Left lung (tissue), 10 donors: ENCODE results near the gene C17orf67. TPM values are rescaled to one million over a fixed set of nuclear protein-coding genes. Genes with fewer than 3 reads are reported as not detected.

Experiments used
- ATAC-seq: fragments of 200-7000 bp; cut with Tn5 transposase; one replicate; pipeline ENCODE4 v1.9.1; 2020; ENCODE audit warnings: moderate library complexity
- DNase-seq, 4 donors: peaks; one replicate each; pipeline ENCODE4 v3.0.0-alpha.2; 2013 to 2020
- H3K27ac ChIP-seq, 2 donors: fragments of 200-600 bp; sonication (generic) in 1 of 2; one replicate each; pipeline versions ENCODE4 v1.5.0 to v1.8.0; 2020 to 2021
- H3K27me3 ChIP-seq, 2 donors: fragments of 200-600 bp; sonication (generic) in 1 of 2; one replicate each; pipeline versions ENCODE4 v1.5.0 to v1.8.0; 2020 to 2021
- H3K36me3 ChIP-seq, 2 donors: fragments of 200-600 bp; sonication (generic) in 1 of 2; one replicate each; pipeline versions ENCODE4 v1.5.0 to v1.8.0; 2020 to 2021
- H3K4me1 ChIP-seq, 2 donors: fragments of 200-600 bp; one replicate each; pipeline ENCODE4 v1.8.0; 2021
- H3K4me3 ChIP-seq, 2 donors: fragments of 200-600 bp; sonication (generic) in 1 of 2; one replicate each; pipeline versions ENCODE4 v1.5.0 to v1.8.0; 2020 to 2021; ENCODE audit warnings: mild to moderate bottlenecking in 1 of 2
- H3K9me3 ChIP-seq, 2 donors: fragments of 200-600 bp; sonication (generic) in 1 of 2; one replicate each; pipeline versions ENCODE4 v1.5.0 to v1.8.0; 2020 to 2021
- CTCF ChIP-seq, 2 donors: fragments of 200-600 bp; sonication (generic) in 1 of 2; IDR thresholded peaks; one replicate each; pipeline versions ENCODE4 v1.5.0 to v1.8.0; 2021; ENCODE audit warnings: antibody characterized with exemption in 2 of 2
- intact Hi-C, 2 donors: fragments of 100-400 bp; cut with DNase I; formaldehyde crosslinking; loops; one replicate each; pipeline versions ENCODE4 v1.11.2 to v1.14.2; 2022
- polyA plus RNA-seq, 6 donors: library from polyadenylated mRNA; unstranded; fragments of 120-200 nt; gene quantifications; one replicate each; pipeline ENCODE4 v1.2.1, GENCODE V29; 2013; ENCODE audit not compliant: insufficient read length in 6 of 6
- total RNA-seq, 2 donors: library from RNA; stranded (reverse); fragmentation: NEBNext Ultra II Directional; extraction: Animal tissue kit (Norgen Biotek cat#: 25700); gene quantifications; one replicate each; pipeline ENCODE4 v1.2.1, GENCODE V29; 2021
- donor health status: DM: no; HTN: yes; CAD: no.
- donor health status: DM: no; HTN: no; CAD: no.

Gene C17orf67
- total and polyA plus RNA-seq, 8 donors: 1.6 to 5.0 (median 3.5) TPM

- Histone ChIP-seq H3K27ac (no peak overlapping the region), H3K4me1 (no peaks in the 10 kb centered on the region), H3K4me3 (no peak overlapping the region), H3K9me3 (no peaks in the 10 kb centered on the region), H3K36me3 (no peaks in the 10 kb centered on the region), H3K27me3 (no peaks in the 10 kb centered on the region)
- no peak for DNase-seq
- intact Hi-C loops: no loop called here
- TF ChIP-seq CTCF (IDR thresholded peaks at IDR 0.05): no peak
- ATAC-seq: no peak
Observed at GRCh38 chr17:56773124-56773523, 60.6 kb downstream of the C17orf67 start.

GRCh38 chr17:56772442-56772841 lies 61.3 kb downstream of the C17orf67 start:
- ATAC-seq: no peak
- no peak for DNase-seq
- H3K27me3 ChIP-seq: no peaks in the 10 kb centered on the region
- no peak for TF ChIP-seq CTCF (IDR thresholded peaks at IDR 0.05)
- no peaks in the 10 kb centered on the region for H3K36me3 ChIP-seq
- no peaks in the 10 kb centered on the region for H3K9me3 ChIP-seq
- intact Hi-C loops: no loop called here
- no peak overlapping the region for H3K27ac ChIP-seq
- no peak overlapping the region for H3K4me3 ChIP-seq
- H3K4me1 ChIP-seq: no peaks in the 10 kb centered on the region

GRCh38 chr17:56771975-56772374 lies 61.7 kb downstream of the C17orf67 start:
- Histone ChIP-seq H3K27me3 (no peaks in the 10 kb centered on the region), H3K4me1 (no peaks in the 10 kb centered on the region), H3K36me3 (no peaks in the 10 kb centered on the region), H3K4me3 (no peak overlapping the region), H3K9me3 (no peaks in the 10 kb centered on the region), H3K27ac (no peak overlapping the region)
- intact Hi-C loops: no loop called here
- no peak for TF ChIP-seq CTCF (IDR thresholded peaks at IDR 0.05)
- no peak for ATAC-seq
- no peak for DNase-seq

- H3K36me3 ChIP-seq: no peaks in the 10 kb centered on the region
- intact Hi-C loops: no loop called here
- no peaks in the 10 kb centered on the region for H3K9me3 ChIP-seq
- no peak for ATAC-seq
- H3K4me3 ChIP-seq: no peak overlapping the region
- H3K27me3 ChIP-seq: no peaks in the 10 kb centered on the region
- no peak for TF ChIP-seq CTCF (IDR thresholded peaks at IDR 0.05)
- H3K4me1 ChIP-seq: no peaks in the 10 kb centered on the region
- no peak overlapping the region for H3K27ac ChIP-seq
- no peak for DNase-seq
Observed at GRCh38 chr17:56771563-56771962, 62.2 kb downstream of the C17orf67 start.

GRCh38 chr17:56770427-56770826 lies 63.3 kb downstream of the C17orf67 start:
- ATAC-seq (no peak), DNase-seq (no peak)
- Histone ChIP-seq H3K27ac (no peak overlapping the region), H3K27me3 (no peaks in the 10 kb centered on the region), H3K9me3 (no peaks in the 10 kb centered on the region), H3K36me3 (no peaks in the 10 kb centered on the region), H3K4me1 (no peaks in the 10 kb centered on the region), H3K4me3 (no peak overlapping the region)
- intact Hi-C loops: no loop called here
- TF ChIP-seq CTCF (IDR thresholded peaks at IDR 0.05): no peak
